HG03457 (cell line): ENCODE data around the gene MAP3K3.
A peak's percentile ranks its signal among the peaks of the same experiment; 100 is the strongest.

ENCODE experiments used
- ATAC-seq: cut with Tn5 transposase; IDR thresholded peaks from one replicate; pipeline ENCODE4 v1.9.1; 2021; ENCODE audit warnings: moderate number of reproducible peaks; ENCODE audit not compliant: unreplicated experiment

MAP3K3 gene

GRCh38 chr17:63692195-63692816 lies 70.1 kb downstream of the MAP3K3 start:
- ATAC-seq: no peak

- ATAC-seq: no peak
Observed at GRCh38 chr17:63693411-63694113, 71.3 kb downstream of the MAP3K3 start.

GRCh38 chr17:63694229-63694949 lies 72.2 kb downstream of the MAP3K3 start:
- no peak for ATAC-seq

DNA sequence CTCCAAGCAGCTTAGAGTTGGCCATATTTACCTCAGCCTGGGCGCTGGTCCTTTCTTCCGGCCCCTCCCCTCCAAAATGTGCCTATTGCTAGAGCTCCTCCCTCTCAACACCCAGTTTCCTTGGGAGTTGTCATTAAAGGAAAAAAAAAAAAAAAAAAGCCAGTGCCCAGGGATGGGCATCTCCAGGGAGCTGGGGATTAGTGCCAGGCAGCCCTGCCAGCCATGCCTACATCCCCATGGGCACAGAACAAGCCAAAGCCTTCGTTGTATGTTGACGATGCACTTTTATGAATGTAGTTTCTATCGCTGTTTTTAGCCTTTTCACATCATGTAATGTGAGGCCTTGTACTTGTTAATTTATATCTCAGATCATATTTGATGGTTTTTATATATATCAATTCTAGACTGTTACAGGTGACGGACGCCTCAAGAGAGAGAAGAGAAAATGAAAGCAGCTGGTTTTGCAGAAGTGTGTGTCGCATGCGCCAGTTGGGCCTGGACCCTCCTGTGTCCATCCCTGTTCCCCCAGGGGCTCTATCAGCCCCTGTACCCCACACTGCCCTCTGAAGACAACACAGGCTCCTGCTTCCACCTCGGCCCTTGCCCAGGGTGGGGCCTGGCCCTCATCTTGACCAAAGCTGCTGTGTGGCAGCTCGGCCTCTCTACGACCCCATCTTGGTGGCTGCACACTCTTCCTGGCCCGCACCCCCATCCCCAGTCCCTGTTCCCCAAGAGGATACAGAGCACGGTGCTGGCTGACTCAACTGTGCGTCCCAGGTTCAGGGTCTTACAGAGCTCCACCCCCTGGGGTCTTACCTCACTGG lies 72.9 kb downstream of the MAP3K3 start:
- no peak for ATAC-seq

- ATAC-seq: no peak
Observed at GRCh38 chr17:63695889-63696288, 73.7 kb downstream of the MAP3K3 start.

GRCh38 chr17:63696381-63696961 lies 74.3 kb downstream of the MAP3K3 start:
- no peak for ATAC-seq

- ATAC-seq: peak; percentile 27
Observed at GRCh38 chr17:63697341-63698286, 75.4 kb downstream of the MAP3K3 start.

DNA sequence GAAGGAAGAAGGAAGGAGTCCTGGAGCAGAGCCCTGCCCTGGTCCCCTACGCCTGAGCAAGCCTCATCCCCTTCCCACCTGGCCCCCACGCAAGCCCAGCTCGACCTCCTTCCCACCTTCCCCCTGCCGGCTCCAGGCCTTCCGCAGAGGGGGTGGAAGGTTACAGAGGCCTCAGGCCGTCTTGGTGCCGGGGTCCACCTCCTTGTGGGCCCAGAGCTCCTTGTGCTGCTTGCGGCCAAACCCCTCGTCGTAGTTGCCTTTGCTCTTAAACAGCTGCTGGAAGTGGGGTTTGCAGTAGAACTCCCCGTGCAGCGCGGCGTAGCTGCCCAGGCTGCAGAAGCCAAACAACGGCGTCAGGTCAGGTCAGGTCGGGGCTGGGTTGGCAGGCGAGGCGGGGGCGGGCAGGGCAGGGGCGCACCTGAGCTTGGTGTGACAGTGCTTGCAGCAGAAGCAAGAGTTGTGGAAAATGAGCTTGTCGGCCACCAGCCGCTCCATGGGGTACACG lies 76.2 kb downstream of the MAP3K3 start:
- no peak for ATAC-seq

DNA sequence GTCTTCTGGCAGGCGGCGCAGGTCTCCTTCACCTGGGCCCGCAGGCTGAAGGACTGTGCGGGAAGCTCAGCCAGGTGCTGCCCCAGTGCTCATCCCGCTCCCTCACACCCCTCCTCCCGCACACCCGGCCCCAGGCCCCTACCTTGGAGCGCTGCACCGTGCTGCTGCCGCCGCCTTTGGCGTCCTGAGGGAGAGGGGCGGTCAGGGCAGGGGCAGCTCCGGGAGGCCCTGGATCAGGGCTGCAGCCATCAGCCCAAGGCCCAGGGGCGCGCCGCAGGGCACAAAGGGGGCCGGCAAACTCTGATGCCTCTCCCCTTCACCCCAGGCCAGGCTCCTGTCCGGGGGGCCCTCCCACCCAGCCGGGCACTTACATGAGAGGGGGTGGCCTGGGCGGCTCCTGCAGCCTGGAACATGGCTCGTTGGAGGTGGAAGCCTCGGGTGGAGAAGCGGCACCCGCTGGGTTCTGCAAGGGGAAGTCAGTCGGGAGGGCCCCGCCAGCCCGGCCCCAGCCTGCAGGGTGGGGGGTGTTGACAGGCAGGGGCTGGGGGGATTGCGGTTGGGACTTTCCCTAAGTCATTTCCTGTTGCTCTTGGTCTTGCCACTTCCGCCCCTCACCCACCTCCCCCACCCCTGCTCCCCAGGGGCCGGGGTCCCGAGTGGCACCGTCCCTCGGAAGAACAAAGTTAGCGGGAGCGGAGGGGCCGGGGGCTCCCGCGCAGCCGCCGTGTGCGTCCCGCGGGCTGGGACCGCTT lies 76.8 kb downstream of the MAP3K3 start:
- ATAC-seq: no peak

DNA sequence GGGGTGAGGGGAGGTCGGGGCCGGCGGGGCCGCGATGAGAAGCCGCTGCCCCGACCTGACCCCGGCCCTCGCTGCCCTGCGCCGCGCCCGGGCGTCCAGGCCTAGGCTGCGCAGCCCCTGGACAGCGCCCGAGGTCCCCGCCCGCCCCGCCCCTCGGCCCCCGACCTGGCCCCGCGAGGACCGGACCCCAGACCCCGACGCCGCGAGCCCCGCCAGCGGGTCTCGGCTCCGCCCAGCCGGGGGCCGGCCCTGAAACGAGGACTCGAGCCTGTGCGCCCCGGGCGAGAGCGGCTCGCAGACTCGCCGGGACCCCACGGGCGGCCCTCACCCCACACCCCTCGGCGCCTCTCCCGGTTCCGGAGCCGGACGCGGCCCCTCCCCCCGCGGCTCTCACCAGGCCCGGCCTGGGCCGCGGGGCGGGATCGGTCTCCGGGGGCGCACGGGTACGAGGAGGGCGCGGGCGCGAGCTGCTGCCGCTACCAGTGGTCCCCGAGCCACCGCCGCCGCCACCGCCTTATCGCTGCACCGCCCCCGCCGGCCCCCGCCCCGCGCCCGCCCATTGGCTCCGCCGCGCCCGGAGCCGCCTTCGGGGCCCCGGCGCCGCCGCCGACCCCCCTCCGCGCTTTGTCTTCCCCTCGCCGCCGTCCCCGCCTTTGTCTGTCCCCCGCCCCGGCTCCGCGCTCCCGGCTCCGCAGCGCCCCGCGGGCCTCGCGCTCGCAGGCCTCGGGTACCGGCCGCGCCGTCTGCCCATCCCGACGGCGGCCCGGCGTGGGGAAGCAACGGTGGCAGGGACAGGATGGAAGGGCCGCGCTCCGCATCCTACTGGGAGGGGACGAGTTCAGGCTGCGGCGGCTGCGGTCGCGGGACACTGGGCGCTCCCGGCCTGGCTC lies 77.7 kb downstream of the MAP3K3 start, which contains the start of gene LIMD2:
TSS of gene LIMD2 (minus strand) at position 488 of the 890 bp plus-strand sequence. CDS start 827 bp downstream, outside the sequence.
- ATAC-seq: no peak

GRCh38 chr17:63700528-63701455 lies 78.6 kb downstream of the MAP3K3 start:
- no peak for ATAC-seq

DNA sequence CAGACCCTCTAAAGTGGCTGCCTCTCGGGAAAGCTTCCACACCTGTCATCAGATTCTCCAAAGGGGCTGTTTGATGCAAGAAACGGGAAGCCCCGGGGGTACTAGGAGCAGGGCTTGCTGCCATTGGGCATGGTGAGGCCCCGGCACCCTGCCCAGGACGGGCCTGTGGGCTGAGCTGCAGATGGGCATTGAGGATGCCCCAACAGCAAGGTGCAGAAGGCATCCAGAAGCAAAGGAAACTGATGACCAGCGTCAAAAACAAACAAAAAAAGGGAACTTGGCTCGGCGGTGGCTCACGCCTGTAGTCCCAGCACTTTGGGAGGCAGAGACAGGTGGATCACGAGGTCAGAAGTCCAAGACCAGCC lies 79.2 kb downstream of the MAP3K3 start:
- ATAC-seq: no peak

- ATAC-seq: no peak
Observed at GRCh38 chr17:63701868-63702720, 79.9 kb downstream of the MAP3K3 start.

GRCh38 chr17:63702721-63703015 lies 80.5 kb downstream of the MAP3K3 start:
- no peak for ATAC-seq

GRCh38 chr17:63703029-63703428 lies 80.8 kb downstream of the MAP3K3 start:
- ATAC-seq: no peak
